H1 (cell line): Measurements from ENCODE around the gene HAS3. TPM values are rescaled to one million over a fixed set of nuclear protein-coding genes. Genes with fewer than 3 reads are reported as not detected.

Source experiments
- JUN ChIP-seq: IDR thresholded peaks from 2 replicates; pipeline ENCODE4 v1.6.1; 2011; ENCODE audit warnings: low read depth, mild to moderate bottlenecking, improper control_type of control experiment, low read length
- RAD21 ChIP-seq, 2 experiments: IDR thresholded peaks in 1 of 2; conservative IDR thresholded peaks in 1 of 2; 2 replicates each; pipeline ENCODE4 v1.6.1; 2011; ENCODE audit warnings: low read depth in 2 of 2, low read length in 2 of 2, improper control_type of control experiment in 1 of 2, inconsistent platforms in 1 of 2, mild to moderate bottlenecking in 1 of 2, moderate library complexity in 1 of 2
- RBBP5 ChIP-seq: IDR thresholded peaks from 2 replicates; pipeline ENCODE4 v1.7.1; 2012; ENCODE audit warnings: low read depth, mild to moderate bottlenecking, inconsistent platforms, low read length, moderate library complexity, borderline replicate concordance
- SAP30 ChIP-seq: fragments of 300-600 bp; sonication (generic); IDR thresholded peaks from 2 replicates; pipeline ENCODE4 v1.7.1; 2012; ENCODE audit warnings: low read length, moderate library complexity, mild to moderate bottlenecking, inconsistent platforms; ENCODE audit not compliant: insufficient read depth, insufficient replicate concordance
- TAF1 ChIP-seq: IDR thresholded peaks from 2 replicates; pipeline ENCODE4 v1.6.1; 2011; ENCODE audit warnings: mild to moderate bottlenecking, low read depth, low read length
- polyA plus RNA-seq, 7 experiments: library from polyadenylated mRNA; depleted of rRNA in 3 of 7; stranded (reverse) in 5 of 7; unstranded in 2 of 7; fragments of >200 nt in 5 of 7; fragments of 200-250 nt in 2 of 7; gene quantifications; 1 replicate in 5 of 7; 2 replicates in 1 of 7; 4 replicates in 1 of 7; pipeline versions ENCODE4 v1.2.1 to v1.2.3, GENCODE V29; 2011 to 2013; ENCODE audit warnings: missing spikeins in 2 of 7, mixed read lengths in 2 of 7
- total RNA-seq: library from RNA; stranded (reverse); fragmentation: NEBNext Ultra II Directional; extraction: Animal tissue kit (Norgen Biotek cat#: 25700); gene quantifications from 2 replicates; pipeline ENCODE4 v1.2.1, GENCODE V29; 2021

Gene HAS3
- total and polyA plus RNA-seq, 2 of the 8 experiments (the other 6 are each of a cell fraction or from before 2014, with no cell fraction given), result 32.1 to 69.6 TPM

DNA sequence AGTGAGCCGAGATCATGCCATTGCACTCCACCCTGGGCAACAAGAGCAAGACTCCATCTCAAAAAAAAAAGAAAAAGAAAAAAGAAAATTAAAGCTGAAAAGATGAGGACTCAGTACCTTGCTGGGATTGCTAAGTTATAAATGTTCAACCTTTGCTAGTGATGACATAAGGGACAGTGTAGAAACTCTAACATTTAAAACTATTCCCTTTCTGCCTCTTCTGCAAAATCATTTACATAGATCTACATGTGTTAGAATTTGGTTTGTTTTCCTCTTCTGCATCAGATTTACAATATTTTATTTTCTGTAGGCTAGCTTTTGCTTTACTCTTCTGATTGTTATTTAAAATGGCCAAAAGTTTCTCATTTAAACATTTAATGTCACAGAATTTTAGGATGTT lies 49.5 kb upstream of the HAS3 start (continued):
- TF ChIP-seq SAP30 (no peak), RAD21 (IDR thresholded peaks at IDR 0.05 in 1 of 2, conservative IDR thresholded peaks at IDR 0.05 in 1 of 2; ENCODE audit: low read depth in 2 of 2, low read length in 2 of 2) (no peak), JUN (no peak), TAF1 (no peak), RBBP5 (no peak)
- TF ChIP-seq, all 59 proteins: peak for 0
